8988T (cell line): ENCODE measurements around the gene USP30.
A peak's percentile ranks its signal among the peaks of the same experiment; 100 is the strongest.
"Not testable (repeated sequence)": the region's sequence is repeated elsewhere in the genome, so short reads cannot be mapped to it uniquely, and the experiment has no call there.

Source experiments
- DNase-seq: peaks from one replicate; pipeline ENCODE4 v3.0.0; 2011

USP30 gene

DNA sequence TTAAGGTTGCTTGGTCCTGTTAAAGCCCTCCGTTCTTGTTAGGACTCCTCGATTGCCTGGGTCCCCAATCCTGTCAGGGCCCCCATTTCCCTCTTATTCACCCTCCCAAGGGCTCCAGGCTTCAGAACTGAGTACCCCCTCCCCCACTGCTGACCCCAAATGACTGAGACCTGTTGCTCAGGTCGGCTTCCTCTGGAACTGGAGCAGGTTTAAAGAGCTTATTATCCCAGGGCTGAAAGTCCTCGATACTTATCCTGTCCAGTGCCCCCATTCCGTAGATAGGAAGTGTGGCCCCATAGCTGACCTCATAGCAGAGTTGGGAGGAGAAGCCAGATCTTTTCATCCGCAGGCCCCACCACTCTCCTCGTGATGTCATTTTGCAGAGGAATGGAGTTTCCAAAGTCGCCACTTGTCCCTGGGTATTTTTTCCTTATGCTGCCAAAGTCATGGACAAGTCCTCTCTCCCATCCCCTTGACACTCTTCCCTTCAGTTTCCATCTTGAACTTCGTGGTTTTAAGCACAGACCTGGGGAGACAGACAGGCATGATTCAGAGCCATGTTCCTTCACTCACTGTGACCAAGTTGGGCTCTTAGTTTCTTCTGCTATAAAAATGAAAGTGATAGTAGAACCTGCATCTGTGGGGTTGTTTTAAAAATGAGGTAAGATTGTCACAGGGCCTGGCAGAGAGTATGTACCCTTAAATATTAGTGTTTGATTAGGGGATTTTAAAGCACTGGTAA lies 1.2 kb downstream of the USP30 start:
- DNase-seq, result no peak

DNA sequence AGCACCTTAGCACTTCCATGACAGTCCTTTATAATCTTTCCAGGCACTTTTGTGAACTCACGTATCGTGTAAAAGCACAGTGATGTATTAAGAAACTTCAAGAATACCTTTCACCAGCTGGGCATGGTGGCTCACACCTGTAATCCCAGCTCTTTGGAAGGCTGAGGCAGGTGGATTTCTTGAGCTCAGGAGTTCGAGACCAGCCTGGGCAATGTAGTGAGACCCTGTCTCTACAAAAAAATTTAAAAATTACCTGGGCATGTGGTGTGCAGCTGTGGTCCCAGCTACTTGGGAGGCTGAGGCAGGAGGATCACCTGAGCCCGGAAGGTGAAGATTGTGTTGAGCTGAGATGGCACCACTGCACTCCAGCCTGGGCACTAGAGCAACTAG lies 1.7 kb downstream of the USP30 start:
- not testable (repeated sequence) for DNase-seq

DNA sequence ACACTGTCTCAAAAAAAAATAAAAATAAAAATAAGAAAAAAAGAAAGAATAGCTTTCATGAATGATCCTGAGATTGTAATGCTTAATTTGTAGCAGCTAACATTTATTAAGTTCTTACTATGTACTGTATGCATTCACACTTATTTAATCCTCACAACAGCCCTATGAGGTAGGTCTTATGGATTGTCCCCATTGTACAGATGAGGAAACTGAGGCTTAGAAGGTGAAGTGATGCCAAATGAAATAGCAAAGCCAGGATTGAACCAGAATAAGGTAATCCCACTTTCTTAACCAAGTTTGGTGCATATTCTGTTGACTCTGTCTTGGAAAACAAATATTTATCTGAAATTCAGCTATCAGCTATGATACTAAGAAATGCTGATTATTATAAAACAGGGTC lies 2.1 kb downstream of the USP30 start:
- no peak for DNase-seq

DNA sequence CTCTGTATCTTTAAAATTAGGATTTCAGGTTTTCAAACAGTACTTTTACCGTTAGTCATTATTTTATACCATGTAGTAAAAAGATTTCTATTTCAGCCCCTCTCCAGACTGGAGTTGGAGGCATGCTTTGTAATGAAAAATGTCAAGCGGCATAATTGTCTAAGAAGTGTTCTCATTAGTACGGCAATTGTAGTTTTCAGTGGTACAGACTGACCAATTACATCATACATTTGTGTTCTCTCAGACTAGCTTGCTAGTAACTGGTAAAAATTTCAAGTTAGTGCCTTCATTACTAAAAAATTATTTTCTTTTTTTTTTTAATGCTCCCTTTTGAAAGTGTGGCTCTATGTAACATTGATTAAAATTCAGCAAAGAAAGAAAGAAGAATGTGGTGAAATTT lies 4.5 kb downstream of the USP30 start:
- no peak for DNase-seq

DNA sequence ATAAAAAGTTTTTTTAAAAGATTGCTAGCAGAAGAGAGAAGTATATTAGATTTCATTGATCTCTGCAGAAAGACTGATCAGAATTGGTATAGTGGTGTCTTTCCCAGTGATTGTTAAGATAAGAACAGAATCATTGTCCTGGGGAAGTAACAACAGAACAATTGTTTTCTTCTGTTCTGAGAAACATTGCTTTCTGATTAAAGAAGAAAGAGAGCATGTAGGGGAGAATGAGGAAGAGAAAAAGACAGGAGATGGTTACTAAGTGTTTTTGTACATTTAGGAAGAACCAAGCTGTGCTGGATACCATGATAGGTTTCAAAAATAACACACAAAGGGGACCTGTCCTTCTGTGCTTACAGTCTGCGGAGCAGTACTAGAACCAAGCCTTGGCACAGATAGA lies 5.0 kb downstream of the USP30 start:
- DNase-seq, result no peak

DNA sequence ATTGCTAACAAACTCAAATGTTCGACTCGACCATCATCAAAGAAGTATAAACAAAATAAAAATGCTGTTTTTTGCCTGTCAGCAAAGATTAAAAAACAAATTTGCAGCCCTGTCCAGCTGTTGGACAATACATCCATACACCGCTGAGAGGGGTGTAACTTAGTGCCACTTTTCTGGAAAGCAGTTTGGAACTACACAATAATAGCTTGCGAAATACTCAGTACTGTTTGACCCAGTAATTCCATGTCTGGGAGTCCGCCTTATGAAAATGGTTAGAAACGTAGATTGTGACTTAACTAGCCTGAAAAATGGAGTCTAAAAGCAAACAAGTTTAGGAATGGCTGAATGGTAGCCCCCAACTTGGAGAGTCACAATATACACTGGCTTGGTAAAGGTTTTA lies 6.4 kb downstream of the USP30 start:
- DNase-seq, result no peak

DNA sequence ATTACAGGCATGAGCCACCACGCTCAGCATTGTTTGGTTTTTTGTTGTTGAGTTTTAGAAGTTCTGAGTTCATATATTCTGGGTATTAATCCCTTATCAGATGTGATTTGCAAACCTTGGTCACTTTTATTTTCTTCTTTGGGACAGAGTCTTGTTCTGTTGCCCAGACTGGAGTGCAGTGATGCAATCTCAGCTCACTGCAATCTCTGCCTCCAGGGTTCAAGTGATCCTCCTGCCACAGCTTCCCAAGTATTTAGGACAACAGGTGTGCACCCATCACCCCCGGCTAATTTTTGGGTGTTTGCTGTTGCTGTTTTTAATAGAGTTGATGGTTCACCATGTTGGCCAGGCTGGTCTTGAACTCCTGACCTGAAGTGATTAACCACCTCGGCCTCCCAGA lies 11.8 kb downstream of the USP30 start:
- DNase-seq, result no peak

DNA sequence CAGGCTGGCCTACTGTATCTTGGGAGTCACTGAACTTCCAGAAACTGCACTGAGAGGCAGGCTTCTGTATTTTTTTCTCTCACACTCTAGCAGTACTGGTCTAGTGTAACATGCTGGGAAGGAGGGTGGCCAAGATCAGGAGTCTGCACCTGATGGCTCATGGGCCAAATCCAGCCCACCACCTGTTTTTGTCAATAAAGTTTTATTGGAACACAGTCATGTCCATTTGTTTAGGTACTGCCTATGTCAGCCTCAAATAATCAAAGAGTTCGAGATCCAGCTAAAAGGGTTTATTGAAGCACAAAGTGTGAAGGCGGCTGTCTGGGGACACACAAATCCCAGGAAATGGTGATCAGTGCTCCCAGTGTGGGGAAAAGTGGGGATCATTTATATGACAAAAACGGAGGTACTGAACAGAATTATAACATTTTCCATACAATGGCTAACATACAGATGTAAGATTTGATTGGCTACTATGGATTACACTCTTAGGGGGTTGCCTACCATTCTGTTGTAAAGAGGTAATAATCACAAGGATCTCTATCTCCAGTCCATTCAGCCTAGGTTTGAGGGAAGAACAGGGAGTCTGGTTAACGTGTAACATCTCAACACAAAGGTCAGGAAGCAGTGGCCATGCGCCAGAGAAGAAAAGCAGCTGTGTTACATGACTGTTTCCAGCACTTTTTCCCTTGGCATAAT lies 12.9 kb downstream of the USP30 start:
- no peak for DNase-seq

DNA sequence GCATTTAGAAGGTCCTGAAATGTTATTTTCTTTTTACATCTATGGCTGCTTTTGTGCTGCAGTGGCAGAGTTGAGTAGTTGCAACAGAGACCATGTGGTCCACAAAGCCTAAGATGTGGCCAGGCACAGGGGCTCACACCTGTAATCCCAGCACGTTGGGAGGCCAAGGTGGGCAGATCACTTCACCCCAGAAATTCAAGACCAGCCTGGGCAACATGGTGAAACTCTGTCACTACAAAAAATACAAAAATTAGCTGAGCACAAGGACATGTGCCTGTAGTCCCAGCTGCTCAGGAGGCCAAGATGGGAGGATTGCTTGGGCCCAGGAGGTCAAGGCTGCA lies 13.4 kb downstream of the USP30 start:
- no peak for DNase-seq

DNA sequence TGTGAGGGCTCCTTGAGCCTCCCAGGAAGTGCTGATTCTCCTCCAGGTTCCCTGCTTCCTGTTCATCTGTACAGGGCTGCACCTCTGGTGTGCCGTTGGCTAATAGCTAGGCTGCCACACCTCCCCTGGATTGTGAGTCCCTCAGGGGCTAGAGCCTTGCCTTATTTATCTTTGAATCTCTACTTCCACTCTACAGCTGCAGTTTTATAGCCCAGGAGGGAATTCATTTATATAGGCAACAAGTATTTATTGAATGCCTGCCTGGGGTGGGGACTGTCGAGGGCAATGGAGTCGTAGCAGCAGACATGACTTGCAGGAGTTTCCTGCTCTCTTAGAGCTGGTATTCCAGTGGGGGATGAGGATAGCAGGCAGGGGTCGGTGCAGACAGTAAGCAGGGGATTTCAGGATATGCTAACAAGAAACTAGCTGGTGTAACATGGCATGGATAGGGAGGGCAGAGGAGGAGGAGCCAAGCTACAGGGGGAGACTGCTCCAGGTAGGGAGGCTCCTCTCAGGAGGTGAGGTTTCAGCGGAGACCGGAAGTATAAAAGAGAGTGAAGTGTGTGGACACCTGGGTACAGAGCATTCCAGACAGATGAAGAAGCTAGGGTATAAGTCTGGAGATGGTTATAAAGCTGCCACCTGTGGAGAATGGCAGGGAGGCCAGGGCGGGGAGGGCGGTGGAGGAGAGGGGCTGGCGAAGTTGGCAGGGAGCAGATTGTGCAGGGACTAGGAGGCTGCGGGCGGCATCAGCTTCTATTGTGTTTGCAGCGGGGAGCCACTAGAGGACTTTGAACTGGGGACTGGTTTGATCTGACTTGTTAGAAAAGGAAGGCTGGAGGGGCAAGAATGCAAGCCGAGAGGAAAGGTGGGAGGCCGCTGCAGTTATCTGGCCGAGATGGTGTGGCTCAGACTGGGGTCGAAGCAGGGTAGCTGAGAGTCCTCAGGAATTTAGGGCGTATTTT lies 17.2 kb downstream of the USP30 start:
- DNase-seq, result no peak

DNA sequence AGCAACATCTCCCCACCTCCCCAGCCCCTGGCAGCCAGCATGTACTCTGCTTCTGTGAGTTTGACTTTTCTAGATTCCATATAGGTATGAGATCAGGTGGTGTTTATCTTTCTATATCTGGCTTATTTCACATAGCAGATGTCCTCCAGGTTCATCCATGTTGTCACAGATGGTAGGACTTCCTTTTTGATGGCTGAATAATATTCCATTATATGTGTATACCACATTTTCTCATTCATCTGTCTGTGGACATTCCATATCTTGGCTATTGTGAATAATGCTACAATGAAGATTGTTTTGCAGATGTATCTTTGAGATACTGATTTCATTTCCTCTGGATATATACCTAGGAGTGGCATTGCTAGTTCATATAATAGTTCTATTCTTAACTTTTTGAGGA lies 22.5 kb downstream of the USP30 start:
- no peak for DNase-seq

DNA sequence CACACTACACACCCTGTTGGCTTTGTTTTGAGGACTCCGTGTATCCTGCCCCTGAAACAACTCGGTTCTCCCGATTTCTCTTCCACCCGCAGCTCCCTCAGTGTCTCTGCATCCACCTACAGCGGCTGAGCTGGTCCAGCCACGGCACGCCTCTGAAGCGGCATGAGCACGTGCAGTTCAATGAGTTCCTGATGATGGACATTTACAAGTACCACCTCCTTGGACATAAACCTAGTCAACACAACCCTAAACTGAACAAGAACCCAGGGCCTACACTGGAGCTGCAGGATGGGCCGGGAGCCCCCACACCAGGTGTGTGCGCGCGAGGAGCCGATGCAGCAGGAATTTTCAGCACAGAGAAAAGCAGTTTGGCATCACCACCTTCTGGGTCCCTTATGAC lies 30.4 kb downstream of the USP30 start:
- no peak for DNase-seq

DNA sequence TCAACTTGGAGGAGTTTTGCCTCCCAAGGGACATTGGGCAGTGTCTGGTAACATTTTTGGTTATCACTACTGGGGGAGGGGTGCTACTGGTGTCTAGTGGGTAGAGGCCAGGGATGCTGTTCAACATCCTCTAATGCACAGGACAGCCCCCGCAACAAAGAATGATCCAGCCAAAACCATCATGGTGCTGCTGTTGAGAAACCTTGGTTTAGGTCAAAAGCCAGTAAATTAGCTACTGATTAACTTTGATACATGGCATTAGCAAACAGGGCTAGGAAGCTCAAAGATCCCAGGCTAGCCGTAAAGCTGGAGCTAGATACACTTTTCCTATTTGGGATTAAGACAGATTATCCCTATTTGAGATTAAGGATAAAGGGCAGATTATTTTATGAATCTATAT lies 32.0 kb downstream of the USP30 start:
- DNase-seq, result no peak

DNA sequence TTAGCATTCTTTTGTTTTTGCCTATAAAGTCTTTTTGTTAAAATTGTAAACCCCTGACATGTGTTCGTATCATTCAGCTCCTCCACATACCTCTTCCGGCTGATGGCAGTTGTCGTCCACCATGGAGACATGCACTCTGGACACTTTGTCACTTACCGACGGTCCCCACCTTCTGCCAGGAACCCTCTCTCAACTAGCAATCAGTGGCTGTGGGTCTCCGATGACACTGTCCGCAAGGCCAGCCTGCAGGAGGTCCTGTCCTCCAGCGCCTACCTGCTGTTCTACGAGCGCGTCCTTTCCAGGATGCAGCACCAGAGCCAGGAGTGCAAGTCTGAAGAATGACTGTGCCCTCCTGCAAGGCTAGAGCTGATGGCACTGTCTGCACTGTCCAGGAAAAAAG lies 33.2 kb downstream of the USP30 start:
- DNase-seq, result no peak

DNA sequence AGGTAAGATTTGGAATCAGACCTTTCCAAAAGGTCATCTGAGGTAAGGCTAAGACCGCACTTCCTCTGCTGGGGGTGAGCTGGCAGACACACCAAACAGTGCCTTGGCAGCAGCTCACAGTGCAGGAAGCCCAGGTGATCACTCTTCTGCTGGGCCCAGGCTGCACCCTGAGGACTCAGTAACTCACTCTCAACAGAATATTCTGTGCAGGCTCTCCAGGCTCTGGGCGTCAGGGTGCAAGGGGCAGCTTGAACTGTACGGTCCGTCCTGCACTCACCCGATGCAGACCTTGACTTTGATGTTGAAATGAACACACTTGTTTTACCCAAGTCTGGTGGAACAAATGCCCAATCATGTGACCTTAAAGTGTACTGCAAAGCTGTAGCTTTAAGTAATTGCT lies 34.9 kb downstream of the USP30 start:
- no peak for DNase-seq

DNA sequence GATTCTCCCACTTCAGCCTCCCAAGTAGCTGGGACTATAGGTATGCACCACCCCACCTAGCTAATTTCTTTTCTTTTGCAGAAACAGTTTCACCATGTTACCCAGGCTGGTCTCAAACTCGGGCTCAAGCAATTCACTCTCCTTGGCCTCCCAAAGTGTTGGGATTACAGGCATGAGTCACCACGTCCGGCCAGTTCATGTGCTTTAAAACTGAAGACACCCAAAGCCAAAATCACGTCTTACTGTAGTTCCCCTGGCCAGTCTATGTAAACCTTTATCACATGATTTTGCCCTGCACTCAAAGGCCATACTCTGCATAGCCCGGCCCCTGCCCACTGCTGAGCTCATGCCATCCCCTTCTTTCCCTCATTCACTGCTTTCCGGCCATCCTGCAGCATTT lies 36.4 kb downstream of the USP30 start:
- DNase-seq, result no peak

DNA sequence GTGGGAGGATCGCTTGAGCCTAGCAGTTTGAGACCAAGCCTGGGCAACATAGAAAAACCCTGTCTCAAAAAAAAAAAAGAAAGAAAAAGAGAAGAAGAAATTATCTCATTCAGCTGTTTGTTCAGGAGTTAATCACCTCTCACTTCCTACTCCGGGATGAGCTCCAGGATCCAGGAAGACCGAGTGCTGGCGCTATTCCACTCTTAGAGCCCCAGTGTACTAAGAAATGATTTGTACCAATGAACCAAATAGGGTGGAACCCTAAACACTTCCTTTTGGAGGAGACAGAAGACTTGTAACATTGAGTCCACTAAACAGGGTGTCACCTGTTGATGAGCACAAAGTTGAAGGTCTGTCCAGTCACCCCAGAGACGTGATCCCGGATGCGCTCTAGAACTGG lies 37.3 kb downstream of the USP30 start:
- DNase-seq, result no peak

DNA sequence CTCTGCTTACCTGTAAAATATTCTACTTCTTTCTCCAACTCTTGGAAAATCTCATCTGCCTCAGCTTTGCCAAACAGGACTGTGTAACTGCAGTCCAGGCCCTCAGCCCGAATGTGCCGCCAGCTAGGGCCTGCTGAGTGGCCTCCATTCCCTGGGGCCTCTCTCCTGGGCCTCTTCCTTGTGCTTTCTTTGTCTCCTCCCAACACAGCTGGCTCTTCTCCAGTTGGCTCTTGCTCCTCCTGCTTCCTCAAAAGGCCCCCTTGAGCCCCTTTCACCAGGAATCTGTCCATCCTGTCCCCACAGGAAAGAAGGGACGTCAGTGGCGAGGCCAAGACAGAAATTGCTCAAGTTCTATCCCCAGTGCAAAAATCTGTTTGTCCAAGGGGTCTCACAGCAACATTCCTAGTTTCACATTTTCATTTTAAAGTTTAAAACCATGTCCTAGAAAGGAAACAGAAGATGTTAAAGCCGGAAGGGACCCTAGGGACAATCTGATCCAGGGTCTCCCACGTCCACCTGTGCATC lies 40.2 kb downstream of the USP30 start:
- no peak for DNase-seq

DNA sequence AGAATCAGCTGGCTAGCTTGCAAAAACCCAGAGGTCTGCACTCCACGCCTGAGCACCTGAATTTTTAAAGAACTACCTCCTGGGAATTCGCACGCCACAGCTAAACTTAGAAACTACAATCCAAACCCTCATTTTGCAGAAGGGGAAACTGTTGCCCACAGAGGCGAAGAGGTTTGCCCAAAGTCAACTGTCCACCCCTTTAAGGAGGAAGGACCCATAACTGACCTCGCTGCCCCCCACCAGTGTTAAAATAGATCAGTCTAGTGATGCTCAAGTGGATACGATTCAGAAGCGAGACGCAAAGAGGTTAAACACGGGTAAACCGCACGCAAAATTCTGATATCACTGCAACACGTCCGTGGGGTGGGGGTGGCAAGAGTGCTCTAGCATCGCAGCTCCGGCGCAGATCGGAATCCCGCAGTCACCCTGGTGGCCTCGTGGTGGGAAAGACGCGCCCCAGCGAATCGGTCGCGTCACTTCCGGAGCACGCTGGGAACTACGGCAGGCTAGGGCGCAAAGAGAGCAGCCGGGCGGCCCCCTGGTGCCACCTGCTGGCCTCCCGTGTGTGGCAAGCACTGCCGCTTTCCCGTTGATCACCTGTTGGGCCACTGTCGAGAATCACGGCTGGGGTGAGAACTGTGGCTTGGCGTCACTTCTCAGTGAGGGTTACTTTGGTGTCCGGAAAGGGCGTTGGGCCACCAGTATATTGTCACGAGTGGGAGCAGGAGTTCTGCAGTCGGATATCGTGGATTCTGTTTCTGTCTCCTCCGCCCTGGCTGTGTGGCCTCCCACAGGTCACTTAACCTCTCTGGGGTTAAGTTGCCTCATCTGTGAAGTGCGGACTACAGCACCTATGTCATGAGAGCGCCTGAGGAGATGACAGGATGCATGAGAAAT lies 40.9 kb downstream of the USP30 start, which contains the start of gene ALKBH2:
Gene ALKBH2, minus strand, starts transcription at position 451 of the 897 bp plus-strand sequence. CDS start 686 bp downstream, outside the sequence.
- DNase-seq, result peak; percentile 82

DNA sequence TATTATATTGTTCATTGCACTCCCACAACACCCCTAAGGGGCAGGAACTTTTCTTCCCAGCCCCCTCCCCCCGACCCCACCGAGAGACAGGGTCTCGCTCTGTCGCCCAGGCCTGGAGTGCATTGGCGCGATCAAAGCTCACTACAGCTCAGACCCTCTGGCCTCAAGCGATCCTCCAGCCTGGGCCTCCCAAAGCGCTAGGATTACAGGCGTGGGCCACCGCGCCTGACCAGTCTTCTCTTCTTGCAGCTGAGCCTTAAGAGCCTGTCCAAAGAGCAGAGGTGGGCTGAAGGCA lies 44.7 kb downstream of the USP30 start:
- no peak for DNase-seq

DNA sequence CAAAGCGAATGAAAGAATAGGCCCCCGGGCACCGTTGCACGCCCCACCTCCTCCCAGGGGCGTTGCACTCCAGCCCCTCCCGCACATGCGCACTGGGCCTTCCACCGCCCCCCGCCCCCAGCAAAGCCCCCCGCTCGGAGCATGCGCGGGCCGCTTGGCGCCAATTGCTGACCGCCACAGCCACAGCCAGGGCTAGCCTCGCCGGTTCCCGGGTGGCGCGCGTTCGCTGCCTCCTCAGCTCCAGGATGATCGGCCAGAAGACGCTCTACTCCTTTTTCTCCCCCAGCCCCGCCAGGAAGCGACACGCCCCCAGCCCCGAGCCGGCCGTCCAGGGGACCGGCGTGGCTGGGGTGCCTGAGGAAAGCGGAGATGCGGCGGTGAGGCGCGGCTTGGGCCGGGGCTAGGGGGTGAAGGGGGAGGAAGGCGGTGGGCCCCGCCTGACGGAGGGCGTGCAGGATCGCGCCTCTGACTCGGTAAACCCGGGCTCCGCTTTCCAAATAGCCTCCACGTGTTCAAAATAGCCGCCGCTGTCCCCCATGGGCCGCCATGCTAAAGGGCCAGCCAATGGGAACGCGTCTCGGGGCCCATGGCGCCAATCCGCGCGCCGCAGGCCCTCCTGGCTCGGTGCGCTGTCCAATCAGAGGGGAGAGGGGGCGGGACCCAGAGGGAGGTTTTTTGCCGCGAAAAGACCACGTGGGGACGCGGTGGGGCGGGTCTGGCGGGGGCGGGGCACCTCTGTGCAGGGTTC lies 45.2 kb downstream of the USP30 start, which contains the start of gene UNG:
Gene UNG, plus strand, starts transcription at position 163 of the 748 bp plus-strand sequence. Its CDS starts 83 bp downstream, at position 246.
- peak; percentile 85 for DNase-seq

DNA sequence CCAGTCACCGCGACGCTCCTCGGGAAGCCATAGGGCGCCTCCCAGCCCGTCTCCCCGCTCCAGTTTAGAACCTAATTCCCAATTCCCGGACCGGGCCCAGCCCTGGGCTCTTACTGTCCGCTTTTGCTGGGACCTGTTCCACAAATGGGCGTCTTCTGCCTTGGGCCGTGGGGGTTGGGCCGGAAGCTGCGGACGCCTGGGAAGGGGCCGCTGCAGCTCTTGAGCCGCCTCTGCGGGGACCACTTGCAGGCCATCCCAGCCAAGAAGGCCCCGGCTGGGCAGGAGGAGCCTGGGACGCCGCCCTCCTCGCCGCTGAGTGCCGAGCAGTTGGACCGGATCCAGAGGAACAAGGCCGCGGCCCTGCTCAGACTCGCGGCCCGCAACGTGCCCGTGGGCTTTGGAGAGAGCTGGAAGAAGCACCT lies 45.8 kb downstream of the USP30 start:
- no peak for DNase-seq
